ACHN (cell line): Measurements from ENCODE around the gene UCK2.
A peak's percentile ranks its signal among the peaks of the same experiment; 100 is the strongest.

Experiments
- DNase-seq: peaks from one replicate; pipeline ENCODE4 v3.0.0-alpha.2; 2015
- in situ Hi-C: cut with HindIII; loops from 2 replicates; pipeline ENCODE4 v1.10.0; 2017; ENCODE audit warnings: low sequenced_read_pairs, low pct_ligation_motif_present, low pct_unique_long_range_greater_than_20kb

Gene UCK2

DNA sequence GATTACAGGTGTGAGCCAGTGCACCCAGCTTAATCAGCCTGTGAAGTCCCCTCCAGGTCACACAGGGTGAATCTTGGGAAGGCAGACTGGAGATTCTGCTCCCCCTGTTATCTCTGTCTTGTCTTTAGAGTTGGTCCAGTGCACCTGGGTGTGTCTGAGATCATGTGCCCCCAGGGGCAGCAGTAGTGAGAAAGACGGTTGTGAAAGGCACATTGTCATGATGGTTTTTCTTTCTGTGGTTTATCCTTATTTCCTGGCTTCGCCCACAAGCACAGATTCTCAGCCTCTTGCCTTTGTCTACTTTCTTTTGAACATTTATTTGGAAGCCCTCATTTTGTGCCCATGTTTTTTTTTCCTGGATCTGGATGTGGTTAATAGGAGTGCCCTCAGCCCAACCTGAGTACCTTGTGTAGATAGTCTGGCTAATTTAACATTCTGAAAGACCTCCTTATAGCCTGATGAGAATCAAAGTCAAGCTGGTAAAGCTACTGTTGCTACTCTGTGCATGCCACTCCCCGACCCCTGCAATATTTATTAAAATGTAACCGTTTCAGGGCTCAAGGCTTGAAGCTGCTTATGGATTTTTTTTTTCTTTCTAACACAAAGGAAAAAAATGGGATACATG is 23.7 kb downstream of the UCK2 start:
- DNase-seq: no peak
- in situ Hi-C loops: no loop called here

DNA sequence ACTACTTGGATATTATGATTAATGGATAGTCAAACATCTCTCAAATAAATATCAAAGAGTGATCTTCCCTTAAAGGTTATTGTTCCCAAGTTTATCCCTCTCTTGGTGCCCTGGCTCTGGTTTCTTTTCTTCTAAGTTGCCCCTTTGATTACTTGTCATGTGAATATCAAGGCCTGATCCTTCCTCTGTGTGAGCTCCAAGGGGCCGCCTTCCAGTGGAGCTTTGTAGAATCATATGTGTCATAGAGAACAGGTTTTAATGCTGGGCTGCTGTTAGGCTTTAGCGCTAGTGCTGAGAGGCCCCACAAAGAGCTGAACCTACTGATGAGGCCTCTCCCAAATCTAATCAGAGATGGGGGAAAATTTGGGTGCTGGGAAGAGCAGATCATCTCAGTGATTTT is 25.5 kb downstream of the UCK2 start:
- no peak for DNase-seq
- in situ Hi-C loops: no loop called here

DNA sequence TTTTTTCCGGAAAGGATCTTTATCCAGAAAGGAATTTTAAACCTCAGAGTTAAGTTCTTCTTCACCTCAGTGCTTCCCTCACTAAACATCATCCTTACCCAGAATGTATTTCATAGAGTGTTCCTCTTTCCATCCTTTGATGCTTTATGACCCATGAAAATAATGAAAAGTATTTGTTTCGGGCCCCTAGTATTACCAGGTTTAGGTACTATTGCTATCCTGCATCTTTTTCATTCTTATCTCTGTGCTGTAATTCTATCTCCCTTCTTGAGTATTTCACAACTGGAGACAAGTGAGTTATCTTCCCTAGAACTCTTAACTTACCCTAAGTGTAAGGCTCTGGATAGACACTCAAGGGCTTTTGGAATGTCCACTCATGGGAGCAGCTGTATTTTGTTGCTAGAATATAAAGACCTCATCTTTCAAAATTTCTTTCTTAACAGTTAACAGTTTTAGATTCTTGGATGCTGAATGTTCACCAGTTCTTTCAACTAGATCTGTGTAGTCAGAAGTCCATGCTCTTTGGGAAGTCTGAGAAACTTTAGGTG is 26.2 kb downstream of the UCK2 start:
- DNase-seq: no peak
- in situ Hi-C loops: no loop called here

DNA sequence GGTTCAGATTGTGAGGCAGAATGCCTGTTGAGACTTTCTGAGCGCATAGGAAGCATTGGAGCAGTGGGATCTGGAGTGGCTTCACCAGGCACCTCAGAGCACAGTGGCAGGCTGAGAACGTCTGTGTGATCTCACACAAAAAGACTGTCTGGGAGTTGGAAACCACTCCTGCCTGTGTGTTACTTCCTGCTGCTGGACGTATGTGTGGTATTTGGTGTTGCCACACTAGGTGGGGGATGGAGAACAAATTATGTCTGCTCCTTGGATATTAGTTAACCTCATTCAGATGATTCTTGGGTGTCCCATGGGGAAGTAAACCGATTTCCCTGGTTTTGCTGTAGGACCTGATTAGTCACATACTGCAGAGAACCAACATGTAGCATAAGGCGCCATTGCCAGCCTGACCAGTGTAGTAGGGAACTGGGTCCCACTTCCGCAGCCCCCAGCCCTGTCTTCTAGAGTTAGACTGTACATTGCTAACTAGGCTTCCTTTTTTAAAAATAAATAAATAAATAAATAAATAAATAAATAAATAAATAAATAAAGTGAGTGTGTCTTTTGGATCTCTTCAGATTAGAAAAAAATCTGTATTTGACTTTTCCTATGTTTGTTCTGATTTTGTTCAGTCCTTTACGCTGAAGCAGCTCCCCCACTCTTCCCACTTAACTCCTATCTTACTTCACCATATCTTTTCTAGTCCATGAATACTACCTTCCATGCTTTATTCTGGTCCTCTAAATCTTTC is 26.9 kb downstream of the UCK2 start:
- peak; percentile 73 for DNase-seq
- in situ Hi-C loops: no loop called here

DNA sequence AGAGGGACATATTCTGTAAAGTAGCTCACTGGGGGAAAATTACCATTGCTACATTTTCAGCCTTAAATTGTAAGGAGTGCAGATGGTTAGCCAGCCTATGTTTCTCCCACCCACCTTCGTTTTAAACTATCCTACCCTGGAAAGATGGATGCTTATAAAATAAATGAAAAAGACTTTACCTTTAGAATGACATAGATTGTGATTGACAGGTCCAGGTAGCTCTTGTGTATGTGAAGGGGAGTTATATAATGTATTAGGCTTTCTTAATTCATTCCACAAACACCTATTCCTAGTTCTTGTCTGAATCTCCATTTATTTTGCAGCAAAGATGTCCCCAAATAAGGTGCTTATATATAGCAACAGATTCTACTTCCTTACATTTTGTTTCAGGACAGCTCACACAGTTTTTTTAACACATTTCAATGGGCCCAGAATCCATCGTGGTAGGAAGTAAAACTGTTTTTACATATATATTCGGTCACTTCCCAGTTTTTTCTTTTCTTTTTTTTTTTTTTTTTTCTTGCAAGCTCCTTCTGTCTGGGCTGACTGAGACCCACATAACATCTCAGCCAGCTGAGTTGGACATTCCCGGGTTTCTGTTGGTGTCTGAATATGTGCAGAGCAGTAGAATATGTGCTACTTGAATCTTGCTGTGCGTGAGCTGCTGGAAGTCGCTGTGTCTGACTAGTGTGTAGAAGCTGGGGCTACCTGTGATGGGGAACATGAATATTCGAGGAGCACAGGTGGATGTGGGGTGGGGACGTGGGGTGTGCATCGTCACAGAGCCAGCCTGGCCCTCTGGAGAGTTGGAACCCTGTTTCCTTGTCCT is 27.8 kb downstream of the UCK2 start:
- in situ Hi-C loops: no loop called here
- DNase-seq: no peak

DNA sequence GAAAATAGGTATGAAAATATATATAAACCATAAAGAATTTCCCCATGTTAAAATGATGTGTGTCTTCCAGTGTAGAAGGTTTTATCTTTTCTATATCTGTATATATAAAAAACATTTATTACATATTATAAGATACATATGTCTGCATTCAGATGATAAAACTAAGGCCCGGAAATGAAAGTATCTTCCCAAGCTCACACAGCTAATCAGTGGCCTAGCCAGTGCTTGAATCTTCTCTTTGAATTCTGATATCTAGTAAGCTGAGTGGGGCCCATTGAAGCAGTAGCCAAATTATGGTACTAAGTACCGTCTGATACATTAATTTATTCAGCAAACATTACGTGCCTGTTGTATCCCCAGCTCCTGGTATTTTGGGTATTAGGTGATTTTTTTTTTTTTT is 28.6 kb downstream of the UCK2 start:
- DNase-seq: no peak
- in situ Hi-C loops: no loop called here

DNA sequence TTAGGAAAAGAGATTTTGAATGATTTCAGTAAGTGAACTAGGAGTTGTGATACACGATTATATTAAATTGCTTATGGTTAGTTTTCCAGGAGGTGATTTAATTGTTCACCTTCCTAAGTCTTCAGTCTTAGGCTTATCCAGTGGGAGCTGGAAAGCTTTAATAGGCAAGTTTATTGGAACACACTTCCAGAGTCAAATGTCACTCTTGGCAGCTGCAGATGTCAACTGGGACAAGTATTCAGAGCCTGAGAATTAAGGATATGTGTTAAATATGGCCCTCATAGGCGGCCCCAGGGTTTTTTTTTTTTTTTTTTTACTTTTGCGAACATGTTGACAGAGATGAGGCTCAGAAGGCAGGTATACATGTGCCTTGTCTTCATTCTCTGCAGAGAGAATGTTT is 29.2 kb downstream of the UCK2 start:
- no peak for DNase-seq
- in situ Hi-C loops: no loop called here

DNA sequence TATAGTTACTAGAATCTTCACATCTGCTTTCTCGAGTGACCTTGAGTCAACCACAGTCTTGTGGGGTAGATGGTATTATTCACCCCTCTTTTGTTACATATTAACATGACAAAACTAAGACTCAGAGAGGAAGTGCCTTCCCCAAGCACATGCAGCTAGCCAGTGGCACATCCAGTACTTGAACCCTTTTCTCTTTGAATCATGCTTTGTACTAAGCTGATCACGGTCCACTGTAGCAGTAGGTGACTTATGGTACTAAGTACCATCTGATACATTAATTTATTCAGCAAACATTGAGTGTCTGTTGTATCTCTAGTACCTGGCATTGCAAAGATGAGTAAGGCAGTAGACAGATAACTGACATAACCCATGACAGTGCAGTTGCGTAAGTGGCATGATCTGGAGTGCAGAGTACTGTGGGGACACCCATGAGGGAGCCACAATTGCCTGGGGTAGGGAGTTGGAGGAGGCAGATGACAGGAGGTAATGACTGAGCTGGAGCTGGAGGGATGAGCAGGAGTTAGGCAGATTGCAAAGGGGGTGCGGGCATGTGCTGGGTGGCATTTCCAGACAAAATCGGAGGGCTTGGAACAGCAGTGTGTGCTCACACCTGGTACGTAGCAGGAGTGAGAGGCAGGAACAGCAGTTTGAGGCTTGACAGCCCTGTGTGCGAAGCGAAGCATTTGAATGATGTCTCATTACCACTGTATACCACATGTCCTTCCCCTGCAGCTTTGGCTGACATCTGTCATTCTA is 29.8 kb downstream of the UCK2 start:
- in situ Hi-C loops: no loop called here
- peak; percentile 88 for DNase-seq

DNA sequence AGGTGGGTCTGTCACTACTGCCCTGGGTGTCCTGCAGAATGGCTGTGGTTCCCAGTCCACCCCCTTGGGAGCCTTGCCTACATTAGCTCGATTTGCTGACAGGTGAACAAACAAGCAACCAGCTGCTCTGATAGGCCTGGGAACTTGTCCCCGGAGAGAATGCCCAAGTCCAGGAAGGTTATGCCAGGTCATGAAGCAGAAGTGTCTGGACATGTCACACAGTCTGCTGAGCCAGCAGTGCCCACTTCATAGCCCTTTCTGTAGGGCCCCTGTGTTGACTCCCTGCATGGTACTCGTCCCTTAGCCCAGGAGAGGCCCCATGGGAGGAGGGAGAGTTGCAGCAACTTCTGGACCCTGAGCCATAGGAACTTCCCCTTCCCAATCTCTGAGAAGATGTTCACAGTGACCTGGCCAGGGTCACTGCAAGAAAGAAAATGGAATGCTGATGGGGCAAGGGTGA is 31.0 kb downstream of the UCK2 start:
- no peak for DNase-seq
- in situ Hi-C loops: no loop called here

DNA sequence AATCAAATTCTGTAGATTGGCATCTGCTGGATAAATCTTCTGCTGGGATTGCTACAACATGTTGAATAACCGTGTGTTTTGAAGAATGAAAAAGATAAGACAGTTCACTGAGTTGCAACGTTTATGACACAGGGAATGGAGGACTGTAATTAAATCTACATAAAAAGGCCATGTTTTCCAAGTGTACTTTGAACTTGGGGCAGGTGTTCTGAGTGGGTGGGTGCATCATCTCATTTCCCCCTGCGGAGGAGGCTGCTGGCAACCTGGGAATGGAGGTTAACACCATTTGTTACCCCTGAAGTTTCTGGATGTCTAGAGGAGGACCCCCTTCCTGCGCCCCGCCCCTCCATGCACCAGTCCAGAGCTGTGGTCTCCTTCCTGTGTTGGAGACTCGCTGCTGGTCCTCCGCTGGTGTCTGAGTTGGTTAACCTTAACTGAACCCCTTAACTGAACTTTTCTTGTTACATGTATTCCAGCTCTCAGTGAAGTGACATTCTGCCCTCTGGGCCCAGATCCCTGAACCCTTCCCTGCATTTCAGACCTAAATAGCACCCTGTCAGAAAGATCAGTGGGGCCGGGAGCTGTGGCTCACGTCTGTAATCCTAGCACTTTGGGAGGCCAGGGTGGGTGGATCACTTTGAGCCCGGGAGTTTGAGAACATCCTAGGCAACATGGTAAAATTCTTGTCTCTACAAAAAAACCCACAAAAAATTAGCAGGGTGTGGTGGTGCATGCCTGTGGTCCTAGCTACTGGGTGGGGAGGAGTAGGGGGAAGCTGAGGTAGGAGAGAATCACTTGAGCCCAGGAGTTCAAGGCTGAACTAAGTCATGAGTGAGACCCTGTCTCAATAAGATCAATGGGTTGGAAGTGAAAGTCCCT is 31.8 kb downstream of the UCK2 start:
- in situ Hi-C loops: no loop called here
- no peak for DNase-seq

DNA sequence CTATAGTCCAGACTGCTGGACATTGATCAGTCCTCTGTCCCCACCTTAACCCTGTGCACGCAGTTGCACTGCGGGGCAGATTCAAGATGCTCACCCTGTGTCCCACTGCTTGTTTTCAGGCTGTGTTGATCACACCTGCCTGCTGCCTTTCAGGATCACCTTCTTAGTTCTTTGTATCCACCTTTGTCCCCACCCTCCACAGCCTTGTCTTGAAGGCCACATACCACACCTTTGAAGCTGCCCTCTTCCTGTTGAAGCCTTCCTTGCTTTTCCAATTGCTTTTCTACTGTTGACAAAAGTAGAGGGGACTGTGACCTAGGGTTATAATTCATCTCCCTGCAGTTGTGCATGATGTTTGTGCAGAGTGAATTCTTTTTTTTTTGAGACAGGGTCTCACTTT is 32.7 kb downstream of the UCK2 start:
- in situ Hi-C loops: no loop called here

DNA sequence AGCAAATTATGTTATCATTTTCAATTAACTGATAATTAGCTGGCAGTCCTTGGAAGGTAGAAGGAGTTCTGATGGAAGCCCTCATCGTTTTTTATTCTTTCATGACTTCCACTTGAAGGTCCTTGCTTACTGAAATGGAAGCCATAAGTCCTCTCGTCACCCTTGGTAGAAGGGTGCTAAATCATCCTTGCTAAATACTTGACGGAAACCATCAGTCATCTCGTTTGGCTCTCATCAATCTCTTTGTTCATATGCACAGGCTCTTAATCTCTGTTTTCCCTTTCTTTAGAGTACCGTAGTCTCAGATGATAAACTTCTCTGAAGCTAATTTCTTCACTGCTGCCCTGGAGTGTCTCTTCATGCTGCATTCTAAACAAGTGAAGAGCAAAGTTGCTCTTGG is 34.5 kb downstream of the UCK2 start:
- in situ Hi-C loops: no loop called here
- no peak for DNase-seq

More for the DNA sequence above, 32.7 kb downstream of the UCK2 start:
- no peak for DNase-seq

DNA sequence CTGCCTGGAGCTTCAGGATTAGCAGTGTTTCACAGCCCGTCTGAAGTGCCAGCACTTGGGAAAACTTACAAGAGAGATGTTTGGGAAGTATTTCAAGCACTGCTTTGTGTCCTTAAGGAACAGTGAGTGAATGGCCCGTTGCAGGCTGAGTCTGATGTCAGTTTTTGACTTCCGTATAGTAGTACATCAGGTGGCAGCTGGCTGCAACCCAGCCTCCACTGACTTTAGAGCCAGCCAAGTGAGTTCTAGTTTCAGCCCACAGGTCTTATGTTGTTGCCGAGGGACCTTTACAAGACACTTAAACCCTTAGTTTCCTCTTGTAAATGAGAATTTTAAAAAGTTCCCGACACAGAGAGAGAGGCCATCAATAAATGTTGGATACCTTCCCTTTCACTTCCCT is 35.0 kb downstream of the UCK2 start:
- DNase-seq: no peak
- in situ Hi-C loops: no loop called here

DNA sequence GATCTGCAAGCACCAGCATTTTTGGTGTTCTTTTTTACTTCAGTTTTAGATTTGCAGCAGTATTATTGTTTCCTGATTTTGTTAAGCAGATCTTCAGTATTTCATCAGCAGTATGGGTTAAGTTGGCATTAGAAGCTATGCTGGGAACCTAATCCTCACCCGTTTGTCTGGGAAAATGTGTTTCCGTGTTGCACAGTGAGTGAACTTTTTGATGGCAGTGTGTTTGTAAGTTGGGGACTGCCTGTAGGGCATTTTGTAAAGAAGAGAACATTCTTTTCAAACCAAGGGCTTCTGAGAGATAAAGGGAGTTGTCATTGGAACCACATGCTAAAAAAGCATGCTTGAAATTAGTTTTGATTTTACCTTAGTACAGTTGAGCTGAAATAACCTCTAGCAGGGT is 35.9 kb downstream of the UCK2 start:
- DNase-seq: no peak
- in situ Hi-C loops: no loop called here

DNA sequence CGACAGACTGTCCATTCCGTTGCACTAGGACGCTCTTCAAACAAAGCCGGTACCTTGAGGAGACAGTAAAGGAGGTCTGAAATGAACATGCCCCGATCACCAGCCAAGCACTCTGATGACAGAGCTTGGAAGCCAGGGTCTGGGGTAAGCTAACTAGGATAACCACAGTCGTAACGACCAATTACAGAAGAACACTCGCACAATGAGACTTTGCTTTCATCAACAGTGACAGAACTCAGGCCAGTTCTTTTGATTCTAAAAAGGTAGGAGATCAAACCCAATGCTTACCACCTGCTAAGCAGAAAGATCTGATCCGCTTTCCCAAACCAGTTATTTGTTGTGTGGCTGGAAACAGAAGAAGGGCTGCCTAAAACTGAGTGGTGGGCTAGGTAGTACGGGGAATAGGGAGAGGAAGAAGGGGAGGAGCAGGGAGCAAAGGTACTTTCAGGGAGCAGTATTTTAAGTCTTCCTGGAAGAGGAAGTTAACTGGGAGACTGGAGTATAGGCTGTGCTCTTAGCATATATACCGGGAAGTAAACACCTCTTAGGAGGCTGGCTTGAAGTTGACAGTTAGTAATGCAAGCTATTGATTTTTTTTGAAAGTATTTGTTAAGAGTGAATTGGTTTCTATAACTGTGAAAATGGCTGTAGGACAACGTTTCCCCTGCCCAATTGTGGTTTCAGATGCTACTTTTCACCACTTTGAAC is 38.4 kb downstream of the UCK2 start:
- in situ Hi-C loops: no loop called here
- DNase-seq: no peak

DNA sequence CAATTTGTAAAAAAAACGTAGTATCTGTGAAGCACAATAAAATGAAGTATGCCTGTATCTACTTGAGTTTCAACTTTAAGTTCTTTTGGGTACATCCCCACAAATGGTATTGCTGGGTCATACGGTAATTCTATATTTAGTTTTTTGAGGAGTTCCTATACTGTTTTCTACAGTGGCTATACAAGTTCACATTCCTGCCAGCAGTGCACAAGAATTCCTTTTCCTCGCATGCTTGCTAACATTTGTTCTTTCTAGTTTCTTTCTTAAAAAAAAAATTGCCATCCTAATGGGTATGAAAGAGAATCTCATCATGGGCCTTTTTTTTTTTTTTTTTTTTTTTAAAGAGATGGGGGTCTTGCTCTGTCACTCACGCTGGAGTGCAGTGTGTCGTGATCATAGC is 41.9 kb downstream of the UCK2 start:
- DNase-seq: no peak
- in situ Hi-C loops: no loop called here
